GM13977 (cell line): ENCODE measurements around the gene EHD4.

Source experiments
- DNase-seq: peaks from one replicate; pipeline ENCODE4 v3.0.0; 2012; ENCODE audit warnings: low spot score
- in situ Hi-C: fragments of 300-500 bp; cut with MboI; formaldehyde crosslinking; loops from one replicate; pipeline ENCODE4 v1.12.0; 2022; ENCODE audit warnings: low sequenced_read_pairs, low pct_unique_long_range_greater_than_20kb, mixed read lengths, inconsistent platforms; ENCODE audit not compliant: unreplicated experiment
- TF ChIP-seq, protein P1 (sequence below): IDR thresholded peaks from 2 replicates; pipeline ENCODE4 v1.5.1; 2012; ENCODE audit warnings: mild to moderate bottlenecking, control low read depth; ENCODE audit not compliant: insufficient read depth; ENCODE audit errors: extremely low read depth, missing control alignments

The EHD4 gene

DNA sequence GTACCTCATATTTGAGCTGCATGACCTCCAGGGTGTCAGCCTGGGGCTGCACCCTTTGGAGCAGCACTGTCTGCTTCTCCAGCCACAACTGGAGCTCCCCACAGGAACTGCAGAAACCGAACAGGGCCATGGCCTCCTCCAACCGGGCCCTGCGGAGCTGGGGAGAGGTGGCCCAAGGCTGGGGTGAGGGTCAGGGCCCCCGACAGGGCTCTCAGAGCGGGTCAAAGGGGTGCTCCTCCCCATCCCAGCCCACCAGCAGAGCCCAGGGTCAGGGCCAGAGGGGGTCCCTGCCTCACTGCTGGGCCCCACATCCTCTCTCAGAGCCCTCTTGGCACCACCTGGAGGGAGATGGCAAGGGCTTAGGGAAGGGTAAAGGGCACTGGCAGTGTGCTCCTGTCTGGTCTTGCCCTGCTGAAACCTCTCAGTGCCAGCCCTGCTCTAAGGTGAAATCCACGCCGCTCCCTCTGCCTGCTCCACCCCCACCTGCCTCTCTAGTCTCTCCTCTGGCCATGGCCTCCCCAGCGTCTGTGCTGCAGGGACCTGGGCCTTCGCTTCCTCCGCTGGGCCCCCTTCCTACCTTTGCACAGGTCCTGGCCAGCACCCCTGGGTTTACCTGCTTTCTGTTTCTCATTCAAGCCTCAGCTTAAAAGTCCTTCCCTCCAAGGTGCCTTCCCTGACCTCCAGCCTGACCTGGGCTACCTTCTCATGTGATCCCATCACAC, 92.0 kb downstream of the EHD4 start:
- DNase-seq, result no peak
- TF ChIP-seq, protein P1, sequence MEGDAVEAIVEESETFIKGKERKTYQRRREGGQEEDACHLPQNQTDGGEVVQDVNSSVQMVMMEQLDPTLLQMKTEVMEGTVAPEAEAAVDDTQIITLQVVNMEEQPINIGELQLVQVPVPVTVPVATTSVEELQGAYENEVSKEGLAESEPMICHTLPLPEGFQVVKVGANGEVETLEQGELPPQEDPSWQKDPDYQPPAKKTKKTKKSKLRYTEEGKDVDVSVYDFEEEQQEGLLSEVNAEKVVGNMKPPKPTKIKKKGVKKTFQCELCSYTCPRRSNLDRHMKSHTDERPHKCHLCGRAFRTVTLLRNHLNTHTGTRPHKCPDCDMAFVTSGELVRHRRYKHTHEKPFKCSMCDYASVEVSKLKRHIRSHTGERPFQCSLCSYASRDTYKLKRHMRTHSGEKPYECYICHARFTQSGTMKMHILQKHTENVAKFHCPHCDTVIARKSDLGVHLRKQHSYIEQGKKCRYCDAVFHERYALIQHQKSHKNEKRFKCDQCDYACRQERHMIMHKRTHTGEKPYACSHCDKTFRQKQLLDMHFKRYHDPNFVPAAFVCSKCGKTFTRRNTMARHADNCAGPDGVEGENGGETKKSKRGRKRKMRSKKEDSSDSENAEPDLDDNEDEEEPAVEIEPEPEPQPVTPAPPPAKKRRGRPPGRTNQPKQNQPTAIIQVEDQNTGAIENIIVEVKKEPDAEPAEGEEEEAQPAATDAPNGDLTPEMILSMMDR, result no peak
- in situ Hi-C loops, result no loop called here

DNA sequence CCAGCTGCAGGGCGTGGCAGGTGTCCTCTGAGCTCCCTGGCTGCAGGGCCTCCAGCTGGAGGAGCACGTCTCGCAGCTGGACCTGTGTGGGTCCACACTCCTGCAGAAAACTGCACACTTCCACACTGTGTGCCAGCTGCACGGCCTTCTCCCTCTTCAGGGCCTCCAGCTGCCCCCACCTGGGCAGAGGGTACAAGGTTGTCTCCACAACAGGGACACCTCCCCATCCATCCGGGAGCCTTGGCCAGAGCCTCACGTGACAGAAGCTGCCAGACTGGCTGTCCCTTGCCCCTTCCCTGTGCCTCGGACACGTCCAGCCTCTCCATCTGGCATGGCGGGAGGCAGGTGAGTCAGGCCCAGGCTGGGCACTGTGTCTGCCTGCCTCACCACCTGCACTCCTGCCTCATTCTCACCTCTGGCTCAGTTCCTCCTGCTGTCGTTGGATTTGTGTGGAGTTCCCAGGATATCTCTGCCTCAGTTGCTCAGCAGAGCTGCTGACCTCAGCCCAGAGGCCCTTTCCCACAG, 93.0 kb downstream of the EHD4 start:
- no peak for DNase-seq

DNA sequence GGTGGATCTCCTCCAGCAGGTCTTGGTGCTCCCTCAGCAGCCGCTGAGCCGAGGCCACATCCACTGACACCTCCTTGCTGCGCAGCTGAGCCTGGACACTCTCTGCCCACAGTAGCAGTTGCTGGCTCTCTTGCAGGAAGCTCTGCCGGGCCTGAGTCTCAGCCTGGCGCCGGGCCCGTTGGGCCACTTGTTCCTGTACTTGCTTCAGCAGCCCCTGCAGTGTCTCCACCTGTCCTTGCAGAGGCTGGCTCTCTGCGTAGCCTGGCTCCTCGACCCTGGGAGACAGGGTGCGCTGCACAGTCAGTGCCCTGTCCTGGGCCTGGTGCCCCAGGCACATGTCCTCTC, 94.0 kb downstream of the EHD4 start:
- in situ Hi-C loops, result no loop called here
- TF ChIP-seq, protein P1, result no peak

More for the DNA sequence above, 93.0 kb downstream of the EHD4 start:
- TF ChIP-seq, protein P1, result no peak
- in situ Hi-C loops, result no loop called here

DNA sequence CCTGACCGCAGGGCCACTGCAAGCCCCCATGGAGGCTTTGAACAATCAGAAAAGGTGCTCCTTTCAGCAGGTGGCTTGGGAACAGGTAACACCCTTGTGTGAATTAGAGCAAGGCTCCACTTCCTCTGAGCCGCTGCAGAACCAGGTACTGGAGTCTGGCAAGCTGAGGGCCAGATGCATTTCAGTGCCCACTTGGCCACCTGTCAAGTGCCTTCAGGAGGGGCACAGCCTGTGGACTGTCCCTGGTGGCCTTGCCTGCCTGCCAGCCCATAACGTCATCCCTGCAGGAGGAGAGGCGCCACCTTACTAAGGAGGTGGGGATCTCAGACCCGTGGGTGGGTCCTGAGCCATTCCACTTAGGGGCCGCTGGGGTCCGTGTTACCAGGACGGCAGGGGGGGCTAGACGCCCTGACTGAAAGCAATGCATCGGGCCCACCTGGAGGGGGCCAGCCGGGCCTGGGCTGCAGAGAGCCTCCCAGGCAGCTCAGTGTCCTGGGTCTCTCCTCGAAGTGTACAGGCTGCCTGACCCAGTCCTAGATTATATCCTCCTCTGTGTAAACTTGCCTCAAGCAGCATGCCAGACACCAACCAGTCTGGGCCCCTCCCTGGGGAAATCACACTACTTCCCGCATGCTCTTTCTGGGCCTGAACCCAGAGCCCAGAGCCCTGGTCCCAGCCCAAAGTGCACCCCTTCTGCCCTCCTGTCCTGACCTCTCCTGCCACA, 94.6 kb downstream of the EHD4 start:
- in situ Hi-C loops, result no loop called here
- TF ChIP-seq, protein P1, result no peak
- DNase-seq, result no peak

More for the DNA sequence above, 94.0 kb downstream of the EHD4 start:
- no peak for DNase-seq

DNA sequence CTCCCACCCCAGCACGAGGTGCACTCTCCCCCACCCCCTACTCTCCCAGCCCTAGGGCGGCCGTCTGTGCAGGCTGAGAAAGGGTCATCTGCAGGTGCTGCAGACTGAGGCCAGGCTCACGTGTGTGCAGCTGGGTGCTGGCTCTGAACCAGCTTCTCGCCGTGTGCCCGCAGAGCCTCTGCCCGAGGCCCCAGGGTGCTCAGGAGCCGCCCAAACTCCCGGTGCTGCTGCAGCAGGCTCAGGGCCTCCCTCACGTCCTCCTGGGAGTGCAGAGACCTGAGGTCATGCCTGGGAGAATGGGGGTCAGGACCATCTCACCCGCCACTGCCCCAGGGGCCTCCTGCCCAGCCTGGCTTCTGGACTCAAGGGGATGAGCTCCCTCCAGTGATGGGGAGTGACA, 95.7 kb downstream of the EHD4 start:
- in situ Hi-C loops, result no loop called here
- TF ChIP-seq, protein P1, result no peak
- DNase-seq, result no peak

DNA sequence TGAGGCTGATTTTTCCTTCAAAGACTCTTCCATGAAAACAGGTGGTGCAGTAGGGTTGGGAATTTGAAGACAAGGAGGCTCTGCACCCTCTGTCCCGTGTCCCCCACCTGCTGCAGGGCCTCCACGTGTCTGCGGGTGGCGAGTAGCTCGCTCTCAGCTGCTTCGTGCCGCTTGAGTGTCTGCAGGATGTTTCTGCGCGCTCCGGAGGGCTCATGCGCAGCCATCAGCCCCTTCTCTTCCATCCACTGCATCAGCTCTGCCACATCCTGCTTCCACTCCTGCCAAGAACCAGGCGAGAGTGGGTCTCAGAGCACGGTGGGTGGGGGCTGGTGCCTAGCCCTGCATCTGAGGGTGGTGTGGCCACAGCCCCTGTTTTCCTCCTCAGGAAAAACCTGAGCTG, 96.3 kb downstream of the EHD4 start:
- DNase-seq, result no peak
- TF ChIP-seq, protein P1, result no peak
- in situ Hi-C loops, result no loop called here
